Kidney (tissue), 14 donors: ENCODE results near the gene SPACA4. TPM values are rescaled to one million over a fixed set of nuclear protein-coding genes. Genes with fewer than 3 reads are reported as not detected.

Source experiments
- DNase-seq, 5 donors: peaks; one replicate each; pipeline ENCODE4 v3.0.0-alpha.2; 2013 to 2020
- FAIRE-seq: peaks from 2 replicates; lab custom pipeline; 2012; peaks lifted over from hg19 to GRCh38; lab: Jason Lieb, UNC
- H3K27ac ChIP-seq, 2 donors: one replicate each; pipeline ENCODE4 v1.7.0; 2013; ENCODE audit warnings: low read depth in 2 of 2, low read length in 2 of 2, inconsistent platforms in 1 of 2
- H3K27me3 ChIP-seq: one replicate; pipeline ENCODE4 v1.7.1; 2013; ENCODE audit warnings: low read length, inconsistent platforms; ENCODE audit not compliant: control insufficient read depth, insufficient read depth
- H3K36me3 ChIP-seq, 3 donors: one replicate each; pipeline versions ENCODE4 v1.7.0 to v1.7.1; 2013; ENCODE audit warnings: low read length in 3 of 3, control low read depth in 1 of 3, inconsistent platforms in 1 of 3; ENCODE audit not compliant: insufficient read depth in 3 of 3, control insufficient read depth in 2 of 3
- H3K4me1 ChIP-seq, 3 donors: one replicate each; pipeline versions ENCODE4 v1.7.0 to v1.7.1; 2013; ENCODE audit warnings: low read length in 3 of 3, inconsistent platforms in 1 of 3, low read depth in 1 of 3; ENCODE audit not compliant: control insufficient read depth in 2 of 3, insufficient read depth in 2 of 3
- H3K4me3 ChIP-seq, 3 donors: one replicate each; pipeline versions ENCODE4 v1.7.0 to v1.8.1; 2013; ENCODE audit warnings: low read length in 3 of 3, control low read depth in 1 of 3, inconsistent platforms in 1 of 3
- H3K9ac ChIP-seq, 3 donors: one replicate each; pipeline versions ENCODE4 v1.7.0 to v1.7.1; 2013; ENCODE audit warnings: low read length in 3 of 3, control low read depth in 1 of 3, inconsistent platforms in 1 of 3
- H3K9me3 ChIP-seq, 3 donors: one replicate each; pipeline versions ENCODE4 v1.7.0 to v1.7.1; 2013; ENCODE audit warnings: low read length in 3 of 3, control low read depth in 1 of 3, inconsistent platforms in 1 of 3; ENCODE audit not compliant: control insufficient read depth in 2 of 3, insufficient read depth in 1 of 3
- intact Hi-C: fragments of 100-400 bp; cut with DNase I; formaldehyde crosslinking; loops from one replicate; pipeline ENCODE4 v1.11.1; 2022
- polyA plus RNA-seq: library from polyadenylated mRNA; stranded (reverse); fragments of 350-450 nt; fragmentation: Illumina TruSeq; extraction: RNeasy Lipid Tissue Mini Kit (QIAGEN cat#74804); gene quantifications from one replicate; pipeline ENCODE4 v1.2.3, GENCODE V29; 2014; ENCODE audit warnings: low read depth, low replicate concordance; ENCODE audit not compliant: insufficient read depth
- total RNA-seq: library from RNA; stranded (reverse); fragmentation: NEBNext Ultra II Directional; extraction: Animal tissue kit (Norgen Biotek cat#: 25700); gene quantifications from one replicate; pipeline ENCODE4 v1.2.1, GENCODE V29; 2021
- TF ChIP-seq, protein P1 (sequence below): IDR thresholded peaks from 3 replicates; pipeline ENCODE4 v1.5.1; 2012; ENCODE audit warnings: mild to moderate bottlenecking, moderate library complexity, borderline replicate concordance; ENCODE audit not compliant: insufficient read depth; ENCODE audit errors: extremely low read depth
- donor health status: control.
- donor health status: control.
- donor health status: control.
- donor health status: control.
- donor health status: control.
- donor health status: DM: yes; HTN: yes; CAD: no.
- donor health status: Normal renal cell carcinoma (clear cell type).

The SPACA4 gene
- total and polyA plus RNA-seq, 2 donors from 2014 or later: not detected

DNA sequence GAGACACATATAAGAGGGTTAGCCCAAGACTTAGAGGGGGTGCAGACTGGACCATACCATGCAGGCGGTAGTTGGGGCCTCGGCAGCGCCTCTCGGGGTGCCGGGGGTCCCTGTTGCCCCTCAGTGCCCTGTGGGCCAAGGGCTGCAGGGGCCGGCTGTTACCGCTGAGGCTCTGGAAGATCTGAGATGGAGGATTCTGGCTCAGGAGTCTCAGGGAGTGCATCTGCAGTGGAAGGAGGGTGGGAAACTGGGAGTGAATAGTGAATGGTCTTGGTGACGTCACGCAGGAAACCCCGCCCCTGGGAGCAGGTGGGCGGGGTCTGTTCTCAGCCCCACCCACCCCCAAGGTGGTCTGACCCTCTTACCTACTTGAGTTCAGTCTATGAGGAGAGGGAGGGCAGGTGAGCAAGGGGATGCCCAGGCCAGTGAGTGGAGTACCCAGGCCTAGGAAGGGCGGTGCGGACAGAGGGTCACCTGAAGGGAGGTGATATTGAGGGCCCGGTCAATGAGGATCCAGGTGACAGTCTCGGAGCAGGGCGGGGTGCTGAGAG, 32.4 kb downstream of the SPACA4 start:
- FAIRE-seq (no peak), DNase-seq (peak in 2 of 5 donors; percentile 86 to 88)
- no peaks in the 10 kb centered on the region for H3K27me3 ChIP-seq
- peak overlapping the region; percentile 89 to 99 for H3K27ac ChIP-seq
- H3K9ac ChIP-seq: peak overlapping the region in 1 of 3 donors; percentile 75
- H3K4me1 ChIP-seq: peaks cover 8 to 19% (median 16%) of the 10 kb centered on the region in 3 donors
- H3K9me3 ChIP-seq: no peaks in the 10 kb centered on the region
- H3K4me3 ChIP-seq: peak overlapping the region in 2 of 3 donors; percentile 70 to 93
- no peaks in the 10 kb centered on the region for H3K36me3 ChIP-seq
- intact Hi-C loops: no loop called here
- TF ChIP-seq, protein P1, sequence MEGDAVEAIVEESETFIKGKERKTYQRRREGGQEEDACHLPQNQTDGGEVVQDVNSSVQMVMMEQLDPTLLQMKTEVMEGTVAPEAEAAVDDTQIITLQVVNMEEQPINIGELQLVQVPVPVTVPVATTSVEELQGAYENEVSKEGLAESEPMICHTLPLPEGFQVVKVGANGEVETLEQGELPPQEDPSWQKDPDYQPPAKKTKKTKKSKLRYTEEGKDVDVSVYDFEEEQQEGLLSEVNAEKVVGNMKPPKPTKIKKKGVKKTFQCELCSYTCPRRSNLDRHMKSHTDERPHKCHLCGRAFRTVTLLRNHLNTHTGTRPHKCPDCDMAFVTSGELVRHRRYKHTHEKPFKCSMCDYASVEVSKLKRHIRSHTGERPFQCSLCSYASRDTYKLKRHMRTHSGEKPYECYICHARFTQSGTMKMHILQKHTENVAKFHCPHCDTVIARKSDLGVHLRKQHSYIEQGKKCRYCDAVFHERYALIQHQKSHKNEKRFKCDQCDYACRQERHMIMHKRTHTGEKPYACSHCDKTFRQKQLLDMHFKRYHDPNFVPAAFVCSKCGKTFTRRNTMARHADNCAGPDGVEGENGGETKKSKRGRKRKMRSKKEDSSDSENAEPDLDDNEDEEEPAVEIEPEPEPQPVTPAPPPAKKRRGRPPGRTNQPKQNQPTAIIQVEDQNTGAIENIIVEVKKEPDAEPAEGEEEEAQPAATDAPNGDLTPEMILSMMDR: no peak

DNA sequence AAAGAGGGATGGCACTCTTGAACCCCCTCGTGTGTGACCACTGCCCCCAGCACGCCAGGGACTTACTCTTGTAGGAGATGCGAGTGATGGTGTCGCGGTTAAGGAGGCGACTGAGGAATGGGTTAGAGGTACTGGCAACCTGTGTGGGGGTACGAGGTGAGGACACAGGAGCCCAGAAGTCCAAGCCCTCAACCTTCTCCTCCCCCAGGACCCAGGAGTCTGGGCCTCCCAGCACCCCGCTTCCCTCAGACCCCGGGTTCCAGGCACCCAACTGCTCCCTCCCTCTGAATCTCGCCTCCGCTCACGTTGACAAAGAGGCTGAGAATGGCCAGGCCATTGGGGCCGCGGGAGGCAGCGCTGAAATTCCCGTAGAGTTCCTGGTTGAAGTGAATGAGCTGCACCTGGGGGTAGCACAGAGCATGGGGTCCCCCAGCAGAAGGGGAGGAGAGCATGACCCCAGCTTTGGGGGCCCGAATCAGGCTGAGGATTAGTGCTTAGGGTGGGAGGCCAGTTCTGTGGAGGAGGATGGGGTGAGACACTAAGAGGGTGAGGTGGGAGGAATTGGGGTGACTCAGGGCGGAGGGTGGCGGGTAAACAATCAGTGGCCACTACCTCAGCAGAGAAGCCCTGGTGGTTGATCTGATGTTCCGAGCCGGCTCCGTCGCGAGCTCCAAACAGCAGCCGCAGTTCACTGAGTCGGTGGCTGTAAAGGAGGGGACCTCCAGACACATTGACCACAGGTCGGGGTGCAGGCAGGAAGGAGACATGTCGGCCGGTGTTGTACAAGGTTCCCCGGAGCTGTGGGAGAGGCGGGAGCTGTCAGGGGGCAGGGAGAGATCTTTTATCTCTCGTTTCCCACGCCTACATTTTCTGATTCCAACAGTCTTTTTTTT, 33.2 kb downstream of the SPACA4 start:
- H3K4me1 ChIP-seq: peaks cover 5 to 14% (median 10%) of the 10 kb centered on the region in 3 donors
- FAIRE-seq (no peak), DNase-seq (peak in 2 of 5 donors; percentile 73 to 79)
- intact Hi-C loops: no loop called here
- TF ChIP-seq, protein P1: no peak
- no peak overlapping the region for H3K4me3 ChIP-seq
- no peaks in the 10 kb centered on the region for H3K27me3 ChIP-seq
- H3K9me3 ChIP-seq: no peaks in the 10 kb centered on the region
- no peak overlapping the region for H3K27ac ChIP-seq
- no peaks in the 10 kb centered on the region for H3K36me3 ChIP-seq
- peak overlapping the region in 1 of 3 donors; percentile 29 for H3K9ac ChIP-seq

DNA sequence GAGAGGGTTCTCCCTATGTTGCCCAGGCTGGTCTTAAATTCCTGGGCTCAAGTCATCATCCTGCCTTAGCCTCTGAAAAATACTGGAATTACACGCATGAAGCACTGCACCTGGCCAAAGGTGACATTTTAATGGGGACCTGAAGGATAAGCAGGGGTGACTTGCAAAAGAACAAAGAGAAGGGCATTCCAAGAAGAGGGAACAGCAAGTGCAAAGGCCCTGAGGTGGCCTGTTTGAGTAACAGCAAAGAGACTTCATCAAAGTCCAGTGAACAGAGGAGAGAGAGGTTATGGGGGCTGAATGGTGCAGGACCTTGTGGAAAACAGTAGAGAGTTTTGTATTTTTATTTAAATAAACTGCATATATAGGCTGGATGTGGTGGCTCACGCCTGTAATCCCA, 35.3 kb downstream of the SPACA4 start:
- TF ChIP-seq, protein P1: no peak
- H3K27ac ChIP-seq: no peak overlapping the region
- no peak overlapping the region for H3K9ac ChIP-seq
- no peaks in the 10 kb centered on the region for H3K36me3 ChIP-seq
- intact Hi-C loops: no loop called here
- no peaks in the 10 kb centered on the region for H3K9me3 ChIP-seq
- H3K4me1 ChIP-seq: peaks cover 5 to 13% (median 8%) of the 10 kb centered on the region in 3 donors
- FAIRE-seq: no peak
- no peak for DNase-seq
- H3K27me3 ChIP-seq: no peaks in the 10 kb centered on the region
- H3K4me3 ChIP-seq: no peak overlapping the region
